Erythroblast (primary cell): ENCODE measurements around the gene PLCL2.

ENCODE experiments used
- GATA1 ChIP-seq: IDR thresholded peaks from 2 replicates; pipeline ENCODE4 v1.6.1; 2011; ENCODE audit warnings: low read depth, mild to moderate bottlenecking, control low read depth, low read length, moderate library complexity
- POLR2A ChIP-seq: IDR thresholded peaks from 2 replicates; pipeline ENCODE4 v1.6.1; 2011; ENCODE audit warnings: mild to moderate bottlenecking, low read length

GRCh38 chr3:17062736-17063135 lies 178.0 kb downstream of the PLCL2 start:
- TF ChIP-seq POLR2A (no peak), GATA1 (no peak)
